Stimulated activated CD4-positive, alpha-beta T cell treated with anti-CD3 and anti-CD28 coated beads, Interleukin-15, amount 100 ng/mL, for 1 hour (primary cell): ENCODE measurements around the gene APOBEC3B.
"Not testable (repeated sequence)": the region's sequence is repeated elsewhere in the genome, so short reads cannot be mapped to it uniquely, and the experiment has no call there.

Experiments
- DNase-seq, 2 donors: peaks; one replicate each; pipeline ENCODE4 v3.0.0-alpha.2; 2020; ENCODE audit warnings: low read depth in 1 of 2, low spot score in 1 of 2

Gene APOBEC3B

DNA sequence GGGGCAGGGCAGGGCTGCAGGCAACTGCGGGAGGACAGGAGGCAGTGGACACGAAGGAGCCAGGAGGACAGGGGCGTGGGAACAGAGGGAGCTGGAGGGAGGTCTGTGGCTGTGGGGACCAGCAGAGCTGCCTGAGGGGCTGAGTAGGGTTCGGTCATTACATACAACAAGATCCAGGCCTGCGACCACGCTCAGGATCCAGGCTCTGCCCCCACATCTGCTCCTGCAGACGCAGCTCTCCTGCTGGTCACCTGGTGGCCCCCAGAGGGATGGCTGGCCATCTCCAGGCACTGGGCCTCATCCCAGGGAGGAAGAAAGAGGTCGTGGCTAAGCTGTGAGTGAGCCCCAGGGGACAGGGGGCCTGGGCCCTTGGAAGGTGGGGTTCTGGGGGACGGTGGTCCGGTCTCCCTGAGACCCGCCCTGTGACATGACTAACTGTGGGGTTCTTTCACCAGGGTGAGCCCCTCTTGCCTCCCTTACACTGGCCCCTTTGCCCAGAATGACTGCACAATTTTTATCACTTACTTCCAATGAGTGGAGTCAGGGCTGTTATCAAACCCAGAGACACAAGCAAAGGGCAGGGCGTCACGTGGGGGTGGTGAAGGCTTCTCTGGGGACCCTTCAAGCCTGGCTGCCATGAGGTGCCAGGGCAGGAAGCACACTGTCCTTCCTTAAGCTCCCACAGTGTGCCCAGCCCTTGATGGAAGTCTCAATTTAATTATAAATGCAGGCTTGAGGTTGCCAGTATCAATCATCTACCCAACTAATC, 31.4 kb upstream of the APOBEC3B start:
- no peak for DNase-seq

GRCh38 chr22:38951734-38952133, 30.4 kb upstream of the APOBEC3B start:
- DNase-seq, result no peak

DNA sequence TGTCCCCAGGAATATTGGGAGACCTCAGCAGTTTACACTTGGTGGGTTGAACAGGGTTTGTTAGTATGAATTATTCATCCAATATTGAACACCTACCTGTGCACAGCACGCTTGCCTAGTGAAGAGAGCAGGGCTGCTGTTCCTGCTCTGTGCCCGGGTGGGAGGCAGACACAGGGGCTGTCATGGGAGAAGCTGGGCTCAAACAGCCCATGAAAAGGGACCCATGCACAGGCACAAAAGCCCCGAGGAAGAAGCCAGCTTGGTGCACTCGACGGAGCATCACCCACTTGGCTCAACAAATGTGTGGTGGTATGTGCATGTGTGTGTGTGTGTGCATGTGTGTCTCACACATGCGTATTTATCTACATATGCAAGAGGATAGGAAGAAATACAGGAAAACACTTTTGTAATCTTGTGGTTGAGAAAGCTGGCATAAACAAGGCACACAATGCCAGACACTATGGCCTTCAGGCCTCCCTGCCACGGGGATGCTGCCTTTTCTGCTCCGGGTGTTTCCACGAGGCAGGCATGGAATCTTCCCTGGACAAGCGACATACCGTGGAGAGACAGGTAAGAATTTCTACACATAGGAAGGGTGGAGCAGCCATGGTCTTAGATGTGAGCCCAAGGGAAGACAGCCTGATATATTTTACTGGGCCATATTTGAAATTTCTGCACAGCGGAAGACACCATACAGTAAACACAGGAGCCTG, 29.7 kb upstream of the APOBEC3B start:
- no peak for DNase-seq

DNA sequence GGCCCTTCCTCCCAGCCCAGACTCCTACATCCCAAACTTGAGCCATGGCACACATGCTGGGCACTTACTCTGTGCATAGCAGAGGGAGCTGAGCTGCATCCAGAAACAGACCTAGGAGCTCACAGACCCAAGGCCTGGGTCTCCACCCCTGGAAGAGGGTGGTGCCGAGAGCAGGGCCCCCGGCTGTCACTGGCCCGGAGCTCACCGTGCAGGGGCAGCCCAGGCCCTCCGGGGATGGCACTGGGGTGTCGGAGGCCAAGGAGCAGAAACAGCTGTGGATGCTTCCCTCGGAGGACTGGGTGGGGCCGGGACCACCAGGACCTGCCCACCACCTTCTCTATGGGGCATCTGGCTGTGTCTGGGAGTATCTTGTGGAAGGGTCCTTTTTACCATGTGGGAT, 29.1 kb upstream of the APOBEC3B start:
- DNase-seq, result no peak

- peak in 1 of 2 donors; percentile 37 for DNase-seq
These were observed 28.4 kb upstream of the APOBEC3B start for GRCh38 chr22:38953577-38954413.

DNA sequence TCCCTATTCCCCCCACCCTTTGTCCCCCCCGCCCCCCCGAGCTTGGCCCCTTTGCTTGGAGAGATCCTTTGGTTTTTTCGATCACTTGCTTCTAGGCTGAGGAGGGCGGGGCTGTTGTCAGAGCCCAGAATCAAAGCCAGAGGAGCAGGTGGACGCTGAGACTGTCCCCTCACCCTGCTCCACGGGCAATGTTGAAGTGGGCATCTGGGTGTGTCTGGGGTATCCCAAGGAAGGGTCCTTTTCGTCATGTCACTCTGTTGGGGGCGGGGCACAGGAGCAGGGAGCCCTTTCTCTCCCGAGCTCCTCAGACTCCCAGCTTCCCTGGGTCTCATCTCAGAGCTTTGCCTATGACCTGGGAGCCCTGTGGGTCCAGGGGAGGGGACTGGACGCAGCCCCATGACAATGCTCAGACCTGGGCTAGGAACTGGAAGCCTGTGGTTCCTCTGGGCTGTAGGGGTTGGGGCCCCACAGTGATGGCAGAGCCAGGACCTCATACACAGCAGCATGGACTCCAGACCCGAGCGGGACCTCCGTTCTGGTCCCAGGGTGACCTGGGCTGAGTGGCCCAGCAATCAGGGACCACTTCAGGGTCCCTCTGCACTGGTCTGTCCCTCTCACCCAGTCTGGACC, 27.6 kb upstream of the APOBEC3B start:
- no peak for DNase-seq

GRCh38 chr22:38955250-38955905, 26.8 kb upstream of the APOBEC3B start:
- no peak for DNase-seq

GRCh38 chr22:38955926-38956325, 26.2 kb upstream of the APOBEC3B start:
- no peak for DNase-seq

DNA sequence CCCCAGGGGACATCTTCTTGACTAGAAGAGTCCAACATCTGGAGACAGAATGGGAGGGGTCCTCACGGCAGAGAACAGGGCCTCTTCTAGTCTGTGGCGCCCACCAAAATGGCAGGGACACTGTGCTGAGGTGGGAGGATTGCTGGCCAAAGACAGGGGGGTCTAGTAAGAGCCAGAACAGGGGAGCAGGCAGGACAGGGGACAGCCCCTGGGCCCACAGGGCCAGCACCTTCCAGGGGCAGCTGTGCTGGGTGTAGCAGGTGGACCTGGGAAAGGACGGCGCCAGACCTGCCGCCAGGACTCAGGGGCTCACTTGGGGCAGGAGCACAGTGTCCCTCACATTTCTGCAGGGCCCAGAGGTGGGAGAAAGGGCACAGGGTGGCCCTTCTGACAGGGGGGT, 25.6 kb upstream of the APOBEC3B start:
- no peak for DNase-seq

GRCh38 chr22:38957046-38957770, 24.9 kb upstream of the APOBEC3B start, which contains the start of gene APOBEC3A:
Gene APOBEC3A (plus strand): TSS chr22:38957609. CDS start chr22:38957692, 83 bp downstream.
- no peak for DNase-seq

GRCh38 chr22:38957808-38958650, 24.1 kb upstream of the APOBEC3B start:
- DNase-seq, result no peak

GRCh38 chr22:38958651-38958943, 23.6 kb upstream of the APOBEC3B start:
- not testable (repeated sequence) for DNase-seq

DNA sequence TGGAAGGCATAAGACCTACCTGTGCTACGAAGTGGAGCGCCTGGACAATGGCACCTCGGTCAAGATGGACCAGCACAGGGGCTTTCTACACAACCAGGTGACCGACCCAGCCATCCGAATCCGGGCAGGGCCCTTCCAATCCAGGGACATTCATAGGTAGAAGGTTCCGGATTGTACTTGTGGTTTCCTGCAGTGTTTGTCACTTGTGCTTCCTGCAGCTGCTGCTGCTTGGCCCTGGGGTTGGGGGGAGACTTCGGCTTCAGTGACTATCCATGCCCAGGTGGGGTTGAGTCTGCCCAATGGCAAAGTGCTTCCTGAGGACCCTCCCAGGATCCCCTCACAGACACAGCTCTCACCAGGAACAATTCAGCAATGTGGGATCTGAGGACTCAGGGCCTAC, 22.6 kb upstream of the APOBEC3B start:
- DNase-seq, result no peak

GRCh38 chr22:38960673-38961072, 21.5 kb upstream of the APOBEC3B start:
- DNase-seq, result not testable (repeated sequence)

GRCh38 chr22:38963291-38963738, 18.8 kb upstream of the APOBEC3B start:
- not testable (repeated sequence) for DNase-seq

GRCh38 chr22:38963872-38964271, 18.3 kb upstream of the APOBEC3B start:
- DNase-seq, result no peak

- no peak for DNase-seq
These were observed 17.8 kb upstream of the APOBEC3B start for GRCh38 chr22:38964306-38964705.

DNA sequence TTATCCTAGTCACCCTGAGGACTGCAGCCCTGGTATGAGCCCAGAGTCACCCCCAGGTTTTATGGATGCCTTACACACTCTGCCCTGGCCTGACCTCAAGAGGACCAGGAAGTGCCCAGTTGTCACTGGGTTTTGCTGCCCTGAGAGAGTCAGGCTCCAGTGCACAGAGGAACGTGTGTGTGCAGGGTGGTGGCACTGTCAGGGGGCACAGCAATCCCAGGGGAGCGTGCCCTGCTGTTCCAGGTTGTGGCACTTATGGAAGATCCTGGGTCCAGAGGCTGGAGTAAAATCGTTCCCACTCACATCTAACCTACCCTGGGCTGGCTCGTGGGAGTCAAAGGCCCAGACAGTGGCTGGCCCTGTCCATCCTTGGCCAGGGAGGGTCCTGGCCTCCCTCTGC, 17.2 kb upstream of the APOBEC3B start:
- DNase-seq, result no peak
